Measurements from ENCODE around the gene TUBG1.

Gene TUBG1

DNA sequence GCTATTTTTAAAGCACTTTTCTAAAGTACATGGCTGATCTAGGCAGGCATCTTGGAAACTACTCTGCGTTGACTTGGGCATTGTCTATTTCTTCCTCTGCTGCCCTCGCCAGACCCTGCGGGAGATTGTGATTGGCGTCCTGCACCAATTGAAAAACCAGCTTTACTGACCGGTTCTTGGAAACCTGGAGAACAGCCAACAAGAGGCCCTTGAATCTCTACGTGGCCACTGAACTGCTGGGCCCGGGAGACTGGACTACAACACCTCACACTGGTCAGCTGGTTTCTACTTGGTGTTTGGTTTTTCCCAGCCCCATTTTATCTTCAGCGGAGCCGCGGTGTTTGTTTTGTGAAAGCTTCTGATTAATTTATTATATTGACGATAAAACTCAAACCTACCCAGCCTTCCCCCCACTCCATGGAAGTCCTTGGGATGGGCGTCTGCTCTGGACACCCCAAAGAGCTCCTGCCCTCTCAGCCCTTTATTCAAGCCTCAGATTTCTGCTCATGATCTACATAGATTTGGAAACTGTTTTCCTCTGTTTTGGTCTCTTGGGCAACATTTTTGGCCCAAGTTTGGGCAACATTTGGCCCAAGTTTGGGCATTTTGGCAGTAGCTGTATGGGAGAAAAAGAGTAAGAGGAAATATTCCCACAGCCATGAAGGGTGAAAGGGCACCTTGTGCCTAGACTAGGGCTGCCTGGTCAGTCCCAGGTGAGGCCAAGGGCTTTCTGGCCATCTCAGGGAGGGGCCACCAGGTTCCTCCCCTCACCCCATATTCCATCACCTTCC lies 37.9 kb upstream of the TUBG1 start:
- Mint-ChIP-seq H3K4me3 (no peak overlapping the region), H3K27ac (no peak overlapping the region), H3K4me1 (ENCODE audit: low read depth) (peaks cover 28% of the 10 kb centered on the region), H3K9me3 (no peaks in the 10 kb centered on the region), H3K27me3 (ENCODE audit: low read depth) (no peaks in the 10 kb centered on the region), H3K36me3 (ENCODE audit: low read depth) (peaks cover 57% of the 10 kb centered on the region)

DNA sequence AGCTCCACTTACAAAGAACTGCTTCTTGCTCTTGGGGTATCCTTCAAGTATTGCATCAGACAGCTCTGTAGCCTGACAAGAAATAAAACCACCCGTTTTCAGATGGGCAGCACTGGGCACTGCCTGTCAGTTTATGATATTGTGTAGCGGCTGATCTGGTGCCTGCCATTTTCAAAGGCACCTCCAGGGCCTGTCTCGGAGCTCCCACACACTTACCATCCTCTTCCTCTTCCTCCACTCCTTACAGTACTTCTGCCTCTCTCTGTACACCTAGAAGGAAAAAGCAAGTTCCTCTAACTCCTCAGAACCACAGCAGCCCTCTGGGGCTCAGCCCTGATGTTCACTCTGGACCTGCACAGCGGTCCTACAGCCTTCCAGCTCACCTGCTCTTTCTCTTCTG lies 36.4 kb upstream of the TUBG1 start:
- Mint-ChIP-seq H3K4me1 (ENCODE audit: low read depth) (peaks cover 35% of the 10 kb centered on the region), H3K9me3 (no peaks in the 10 kb centered on the region), H3K27ac (no peak overlapping the region), H3K4me3 (no peak overlapping the region), H3K36me3 (ENCODE audit: low read depth) (peaks cover 59% of the 10 kb centered on the region), H3K27me3 (ENCODE audit: low read depth) (no peaks in the 10 kb centered on the region)

- peak overlapping the region; percentile 10 for H3K27ac Mint-ChIP-seq
- H3K36me3 Mint-ChIP-seq (ENCODE audit: low read depth) = peaks cover 49% of the 10 kb centered on the region
These were observed 35.0 kb upstream of the TUBG1 start for GRCh38 chr17:42574463-42574862.

GRCh38 chr17:42577140-42577531 lies 32.3 kb upstream of the TUBG1 start:
- peak overlapping the region; percentile 78 for H3K27ac Mint-ChIP-seq
- H3K9me3 Mint-ChIP-seq = no peaks in the 10 kb centered on the region
- H3K27me3 Mint-ChIP-seq (ENCODE audit: low read depth) = no peaks in the 10 kb centered on the region
- H3K4me1 Mint-ChIP-seq (ENCODE audit: low read depth) = peaks cover 38% of the 10 kb centered on the region
- H3K36me3 Mint-ChIP-seq (ENCODE audit: low read depth) = peaks cover 36% of the 10 kb centered on the region
- H3K4me3 Mint-ChIP-seq = peak overlapping the region; percentile 99

More at GRCh38 chr17:42574463-42574862, 35.0 kb upstream of the TUBG1 start:
- Mint-ChIP-seq H3K27me3 (ENCODE audit: low read depth) (no peaks in the 10 kb centered on the region), H3K9me3 (no peaks in the 10 kb centered on the region), H3K4me3 (no peak overlapping the region), H3K4me1 (ENCODE audit: low read depth) (peaks cover 37% of the 10 kb centered on the region)

GRCh38 chr17:42577532-42578281 lies 31.8 kb upstream of the TUBG1 start, which contains the start of gene PSMC3IP:
PSMC3IP (minus strand) TSS chr17:42577729; CDS start chr17:42577686, 43 bp downstream.
- Mint-ChIP-seq H3K4me1 (ENCODE audit: low read depth) (peaks cover 37% of the 10 kb centered on the region), H3K27me3 (ENCODE audit: low read depth) (no peaks in the 10 kb centered on the region), H3K4me3 (peak within 1 kb of the TSS; percentile 99), H3K9me3 (no peaks in the 10 kb centered on the region), H3K36me3 (ENCODE audit: low read depth) (peaks cover 36% of the 10 kb centered on the region), H3K27ac (peak within 1 kb of the TSS; percentile 96)

DNA sequence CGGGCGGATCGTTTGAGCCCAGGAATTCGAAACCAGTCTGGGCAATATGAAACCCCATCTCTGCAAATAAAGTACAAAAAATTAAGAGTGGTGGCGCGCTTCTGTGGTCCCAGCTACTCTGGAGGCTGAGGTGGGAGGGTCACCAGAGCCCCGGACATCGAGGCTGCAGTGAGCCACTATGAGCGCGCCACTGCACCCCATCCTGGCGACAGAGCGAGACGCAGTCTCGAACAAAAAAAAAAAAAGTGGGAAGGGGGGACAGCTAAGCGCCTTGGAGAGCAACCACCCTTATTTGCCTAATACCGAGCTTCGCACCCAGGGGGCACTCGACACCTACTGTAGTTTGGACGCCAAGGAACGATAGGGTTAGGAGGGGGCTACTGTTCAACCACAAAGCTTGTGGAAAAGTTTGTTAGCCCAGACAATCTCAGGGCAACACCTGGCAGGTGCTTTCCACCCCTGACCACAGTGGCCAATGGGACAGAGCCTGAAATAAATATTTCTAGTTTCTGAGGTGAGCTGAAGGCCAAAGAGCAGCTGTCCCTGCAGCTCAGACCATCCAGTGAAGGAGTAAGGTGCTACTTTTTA lies 31.1 kb upstream of the TUBG1 start:
- H3K9me3 Mint-ChIP-seq = no peaks in the 10 kb centered on the region
- no peaks in the 10 kb centered on the region for H3K27me3 Mint-ChIP-seq (ENCODE audit: low read depth)
- H3K27ac Mint-ChIP-seq = peak overlapping the region; percentile 96
- peaks cover 37% of the 10 kb centered on the region for H3K36me3 Mint-ChIP-seq (ENCODE audit: low read depth)
- peaks cover 33% of the 10 kb centered on the region for H3K4me1 Mint-ChIP-seq (ENCODE audit: low read depth)
- H3K4me3 Mint-ChIP-seq = peak overlapping the region; percentile 99

- Mint-ChIP-seq H3K9me3 (no peaks in the 10 kb centered on the region), H3K27ac (no peak overlapping the region), H3K27me3 (ENCODE audit: low read depth) (no peaks in the 10 kb centered on the region), H3K4me1 (ENCODE audit: low read depth) (peaks cover 30% of the 10 kb centered on the region), H3K36me3 (ENCODE audit: low read depth) (peaks cover 38% of the 10 kb centered on the region), H3K4me3 (no peak overlapping the region)
These were observed 29.5 kb upstream of the TUBG1 start for GRCh38 chr17:42579794-42580551.

- Mint-ChIP-seq H3K4me3 (no peak overlapping the region), H3K36me3 (ENCODE audit: low read depth) (peaks cover 37% of the 10 kb centered on the region), H3K27ac (no peak overlapping the region), H3K27me3 (ENCODE audit: low read depth) (no peaks in the 10 kb centered on the region), H3K4me1 (ENCODE audit: low read depth) (peaks cover 19% of the 10 kb centered on the region), H3K9me3 (no peaks in the 10 kb centered on the region)
These were observed 27.7 kb upstream of the TUBG1 start for GRCh38 chr17:42581744-42582270.

DNA sequence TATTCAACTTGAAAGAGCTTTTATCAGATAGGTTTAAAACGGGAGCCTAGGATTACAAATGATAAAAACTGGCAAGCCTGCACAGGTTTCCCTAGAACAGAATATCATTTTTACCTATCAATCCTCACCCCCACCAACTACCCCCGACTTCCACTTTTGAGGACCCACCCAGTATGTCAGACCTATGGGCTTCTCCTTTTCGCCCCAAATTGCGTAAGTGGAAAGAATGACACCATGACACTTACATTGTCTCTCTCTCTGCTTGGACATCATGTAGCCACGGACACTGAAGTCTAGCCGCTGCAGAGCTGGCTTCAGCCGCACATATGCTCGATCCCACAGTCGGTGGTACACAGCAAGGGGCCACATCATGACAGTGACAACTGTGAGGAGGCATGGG lies 24.6 kb upstream of the TUBG1 start:
- Mint-ChIP-seq H3K4me1 (ENCODE audit: low read depth) (peaks cover 2% of the 10 kb centered on the region), H3K36me3 (ENCODE audit: low read depth) (peaks cover 41% of the 10 kb centered on the region), H3K9me3 (no peaks in the 10 kb centered on the region), H3K4me3 (no peak overlapping the region), H3K27me3 (ENCODE audit: low read depth) (no peaks in the 10 kb centered on the region), H3K27ac (no peak overlapping the region)

GRCh38 chr17:42585353-42585752 lies 24.1 kb upstream of the TUBG1 start:
- no peak overlapping the region for H3K4me3 Mint-ChIP-seq
- H3K27ac Mint-ChIP-seq = no peak overlapping the region
- H3K27me3 Mint-ChIP-seq (ENCODE audit: low read depth) = no peaks in the 10 kb centered on the region
- H3K4me1 Mint-ChIP-seq (ENCODE audit: low read depth) = peaks cover 2% of the 10 kb centered on the region
- H3K9me3 Mint-ChIP-seq = no peaks in the 10 kb centered on the region
- peaks cover 41% of the 10 kb centered on the region for H3K36me3 Mint-ChIP-seq (ENCODE audit: low read depth)

DNA sequence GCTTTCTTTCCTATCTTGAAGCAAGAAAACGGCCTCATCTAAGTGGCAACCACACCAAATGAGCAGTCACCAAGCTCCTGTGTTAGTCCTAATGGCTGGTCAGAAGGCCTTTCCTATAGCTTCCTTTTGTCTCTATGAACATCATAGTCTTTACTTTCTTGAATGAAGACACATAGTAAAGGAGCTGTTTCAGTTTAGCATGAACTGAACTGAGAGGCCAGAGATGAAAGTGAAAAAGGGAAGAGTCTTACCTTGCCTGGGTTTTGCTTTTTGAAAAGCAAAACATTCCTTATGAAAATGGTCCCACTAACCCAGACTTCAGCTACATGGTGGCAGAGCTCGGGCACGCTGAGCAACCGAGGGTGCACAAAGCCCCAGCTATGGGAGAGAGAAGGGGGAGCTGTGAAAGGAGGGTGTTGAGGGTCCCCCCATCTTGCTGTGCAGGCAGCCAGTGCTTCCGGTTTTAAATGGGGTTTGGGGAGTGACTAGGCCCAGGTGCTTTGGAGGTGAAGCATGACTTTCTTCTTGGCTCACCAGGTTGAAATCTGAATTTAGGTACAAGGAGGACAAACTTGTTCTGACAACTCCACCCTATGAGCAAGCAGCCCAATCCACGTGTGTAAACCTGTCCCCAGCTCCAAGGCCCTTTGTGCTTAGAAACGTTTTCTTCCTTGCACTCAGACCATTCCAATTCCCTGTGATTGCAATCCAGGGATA lies 22.8 kb upstream of the TUBG1 start:
- H3K4me3 Mint-ChIP-seq = no peak overlapping the region
- no peak overlapping the region for H3K27ac Mint-ChIP-seq
- no peaks in the 10 kb centered on the region for H3K9me3 Mint-ChIP-seq
- H3K36me3 Mint-ChIP-seq (ENCODE audit: low read depth) = peaks cover 53% of the 10 kb centered on the region
- H3K27me3 Mint-ChIP-seq (ENCODE audit: low read depth) = no peaks in the 10 kb centered on the region
- peaks cover 4% of the 10 kb centered on the region for H3K4me1 Mint-ChIP-seq (ENCODE audit: low read depth)

- peaks cover 4% of the 10 kb centered on the region for H3K4me1 Mint-ChIP-seq (ENCODE audit: low read depth)
- no peaks in the 10 kb centered on the region for H3K27me3 Mint-ChIP-seq (ENCODE audit: low read depth)
- H3K36me3 Mint-ChIP-seq (ENCODE audit: low read depth) = peaks cover 27% of the 10 kb centered on the region
- no peak overlapping the region for H3K4me3 Mint-ChIP-seq
- H3K27ac Mint-ChIP-seq = peak overlapping the region; percentile 24
- H3K9me3 Mint-ChIP-seq = no peaks in the 10 kb centered on the region
These were observed 18.6 kb upstream of the TUBG1 start for GRCh38 chr17:42590886-42591285.

GRCh38 chr17:42591411-42591810 lies 18.1 kb upstream of the TUBG1 start:
- peaks cover 6% of the 10 kb centered on the region for H3K4me1 Mint-ChIP-seq (ENCODE audit: low read depth)
- no peaks in the 10 kb centered on the region for H3K9me3 Mint-ChIP-seq
- no peak overlapping the region for H3K27ac Mint-ChIP-seq
- H3K27me3 Mint-ChIP-seq (ENCODE audit: low read depth) = no peaks in the 10 kb centered on the region
- peaks cover 28% of the 10 kb centered on the region for H3K36me3 Mint-ChIP-seq (ENCODE audit: low read depth)
- no peak overlapping the region for H3K4me3 Mint-ChIP-seq

All from T-helper 1 cell treated with Interleukin-12 subunit alpha and Interleukin-12 subunit beta and Interleukin-4 antibody, amounts not matched to agents 30 μg/mL and 1 μg/mL, for 36 hours (primary cell).